Loucy (cell line): ENCODE results near the gene CACNA1A.
"Not testable (repeated sequence)": the region's sequence is repeated elsewhere in the genome, so short reads cannot be mapped to it uniquely, and the experiment has no call there.

Source experiments
- CTCF ChIP-seq: fragments of 200-600 bp; sonication (generic); conservative IDR thresholded peaks from 2 replicates; pipeline ENCODE4 v1.5.1; 2014; ENCODE audit warnings: mild to moderate bottlenecking, antibody characterized with exemption, low read length
- EZH2phosphoT487 ChIP-seq: fragments of 200-600 bp; IDR thresholded peaks from 2 replicates; pipeline ENCODE4 v1.6.1; 2018; ENCODE audit warnings: antibody characterized with exemption, mild to moderate bottlenecking, moderate library complexity, borderline replicate concordance

- not testable (repeated sequence) for TF ChIP-seq CTCF, EZH2phosphoT487
Measured at GRCh38 chr19:13425875-13426274, 80.4 kb downstream of the CACNA1A start.
